Neutrophil (primary cell): ENCODE data around the gene PCK1.

Experiments used
- H3K27ac ChIP-seq: fragments of 200-600 bp; sonication (generic); 2 replicates; pipeline ENCODE4 v1.5.1; 2016; ENCODE audit warnings: mild to moderate bottlenecking, moderate library complexity
- H3K27me3 ChIP-seq: fragments of 200-600 bp; sonication (generic); 2 replicates; pipeline ENCODE4 v1.6.0; 2016; ENCODE audit warnings: mild to moderate bottlenecking
- H3K36me3 ChIP-seq: fragments of 200-600 bp; sonication (generic); 2 replicates; pipeline ENCODE4 v1.5.1; 2017
- H3K4me1 ChIP-seq, 2 experiments: fragments of 200-600 bp in 1 of 2; sonication (generic) in 1 of 2; 1 replicate in 1 of 2; 2 replicates in 1 of 2; pipeline versions ENCODE4 v1.5.1 to v1.6.1; 2013 to 2016; ENCODE audit warnings: low read depth in 1 of 2, low read length in 1 of 2, mild to moderate bottlenecking in 1 of 2, moderate library complexity in 1 of 2; ENCODE audit not compliant: control insufficient read depth in 1 of 2, insufficient read depth in 1 of 2
- H3K4me3 ChIP-seq, 2 experiments: fragments of 200-600 bp in 1 of 2; sonication (generic) in 1 of 2; 1 replicate in 1 of 2; 2 replicates in 1 of 2; pipeline ENCODE4 v1.5.1; 2013 to 2016; ENCODE audit warnings: low read depth in 1 of 2, low read length in 1 of 2, mild to moderate bottlenecking in 1 of 2, moderate library complexity in 1 of 2
- H3K9me3 ChIP-seq: fragments of 200-600 bp; sonication (generic); 2 replicates; pipeline ENCODE4 v1.5.1; 2016
- CTCF ChIP-seq: fragments of 200-600 bp; sonication (generic); IDR thresholded peaks from 2 replicates; pipeline ENCODE4 v1.5.1; 2016; ENCODE audit warnings: antibody characterized with exemption

PCK1 gene

GRCh38 chr20:57555457-57556184 lies 5.3 kb upstream of the PCK1 start:
- Histone ChIP-seq H3K9me3 (no peaks in the 10 kb centered on the region), H3K4me1 (no peaks in the 10 kb centered on the region), H3K4me3 (no peak overlapping the region), H3K27me3 (peaks cover 69% of the 10 kb centered on the region), H3K27ac (no peak overlapping the region), H3K36me3 (no peaks in the 10 kb centered on the region)
- TF ChIP-seq CTCF: no peak

- Histone ChIP-seq H3K9me3 (no peaks in the 10 kb centered on the region), H3K4me3 (no peak overlapping the region), H3K36me3 (no peaks in the 10 kb centered on the region), H3K27ac (no peak overlapping the region), H3K4me1 (no peaks in the 10 kb centered on the region), H3K27me3 (peaks cover 78% of the 10 kb centered on the region)
- no peak for TF ChIP-seq CTCF
Measured at GRCh38 chr20:57556980-57557274, 4.0 kb upstream of the PCK1 start.

GRCh38 chr20:57557926-57558613 lies 2.8 kb upstream of the PCK1 start:
- Histone ChIP-seq H3K36me3 (no peaks in the 10 kb centered on the region), H3K4me1 (no peaks in the 10 kb centered on the region), H3K27ac (no peak overlapping the region), H3K27me3 (peaks cover 80% of the 10 kb centered on the region), H3K4me3 (no peak overlapping the region), H3K9me3 (no peaks in the 10 kb centered on the region)
- no peak for TF ChIP-seq CTCF

GRCh38 chr20:57558614-57559288 lies 2.2 kb upstream of the PCK1 start:
- peaks cover 75% of the 10 kb centered on the region for H3K27me3 ChIP-seq
- H3K4me1 ChIP-seq: no peaks in the 10 kb centered on the region
- no peak overlapping the region for H3K4me3 ChIP-seq
- H3K9me3 ChIP-seq: no peaks in the 10 kb centered on the region
- no peak overlapping the region for H3K27ac ChIP-seq
- H3K36me3 ChIP-seq: no peaks in the 10 kb centered on the region
- no peak for TF ChIP-seq CTCF

DNA sequence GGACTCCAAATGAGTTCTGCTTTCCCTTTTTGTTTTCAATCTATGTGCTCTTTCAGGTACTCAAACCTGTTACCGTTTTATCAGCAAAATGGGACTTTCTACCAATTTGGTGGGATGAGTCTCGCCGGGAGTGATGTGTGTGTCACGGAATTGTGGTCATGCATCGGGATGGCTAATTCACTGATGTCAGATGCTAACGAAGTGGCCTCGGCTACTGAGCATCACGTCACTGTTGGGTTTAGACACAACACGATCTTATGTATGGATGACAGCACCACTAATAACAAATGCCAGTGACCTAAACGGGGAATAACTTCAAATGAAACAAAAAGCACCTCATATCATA lies 1.6 kb upstream of the PCK1 start:
- no peak overlapping the region for H3K4me3 ChIP-seq
- TF ChIP-seq CTCF: no peak
- H3K4me1 ChIP-seq: no peaks in the 10 kb centered on the region
- H3K27ac ChIP-seq: no peak overlapping the region
- H3K9me3 ChIP-seq: no peaks in the 10 kb centered on the region
- no peaks in the 10 kb centered on the region for H3K36me3 ChIP-seq
- H3K27me3 ChIP-seq: peaks cover 70% of the 10 kb centered on the region
